GM12874 (cell line): Measurements from ENCODE around the gene FSTL4.

Experiments
- TF ChIP-seq, protein P1 (sequence below): IDR thresholded peaks from 2 replicates; pipeline ENCODE4 v1.5.1; 2011; ENCODE audit warnings: low read depth, mild to moderate bottlenecking, control low read depth, low read length, moderate library complexity; ENCODE audit not compliant: insufficient read depth

FSTL4 gene

DNA sequence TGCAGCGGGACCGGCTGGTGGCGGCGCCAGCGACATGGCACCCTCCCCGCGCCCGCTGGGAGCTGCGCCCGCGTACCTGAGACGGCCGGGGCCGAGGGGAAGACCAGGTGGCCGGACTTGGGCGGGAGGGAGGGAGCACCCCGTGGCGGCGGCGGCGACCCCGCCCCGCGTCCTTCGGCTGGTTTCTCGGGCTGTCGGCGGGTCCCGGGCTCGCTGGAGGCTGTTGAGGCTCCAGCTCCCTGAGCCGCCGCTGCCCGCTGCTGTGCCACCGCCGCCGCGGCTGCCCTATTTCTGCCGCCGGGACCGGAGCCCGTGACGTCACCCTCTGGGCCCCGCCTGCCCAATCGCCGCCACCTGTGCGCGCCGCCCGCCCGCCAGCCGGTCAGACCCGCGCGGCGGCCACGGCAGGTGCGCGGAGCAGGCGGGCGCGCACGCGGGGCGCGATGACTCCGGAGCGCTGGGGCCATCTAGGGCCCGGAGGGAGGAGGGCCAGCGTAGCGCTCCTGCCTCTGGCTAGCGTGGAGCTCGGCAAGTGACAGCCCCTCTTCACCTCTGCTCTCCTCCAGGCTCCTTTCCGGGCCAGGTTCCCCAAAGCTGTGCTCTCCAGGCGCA lies at the start of gene FSTL4:
Gene FSTL4, minus strand, starts transcription at position 293 of the 612 bp plus-strand sequence.
- TF ChIP-seq, protein P1, sequence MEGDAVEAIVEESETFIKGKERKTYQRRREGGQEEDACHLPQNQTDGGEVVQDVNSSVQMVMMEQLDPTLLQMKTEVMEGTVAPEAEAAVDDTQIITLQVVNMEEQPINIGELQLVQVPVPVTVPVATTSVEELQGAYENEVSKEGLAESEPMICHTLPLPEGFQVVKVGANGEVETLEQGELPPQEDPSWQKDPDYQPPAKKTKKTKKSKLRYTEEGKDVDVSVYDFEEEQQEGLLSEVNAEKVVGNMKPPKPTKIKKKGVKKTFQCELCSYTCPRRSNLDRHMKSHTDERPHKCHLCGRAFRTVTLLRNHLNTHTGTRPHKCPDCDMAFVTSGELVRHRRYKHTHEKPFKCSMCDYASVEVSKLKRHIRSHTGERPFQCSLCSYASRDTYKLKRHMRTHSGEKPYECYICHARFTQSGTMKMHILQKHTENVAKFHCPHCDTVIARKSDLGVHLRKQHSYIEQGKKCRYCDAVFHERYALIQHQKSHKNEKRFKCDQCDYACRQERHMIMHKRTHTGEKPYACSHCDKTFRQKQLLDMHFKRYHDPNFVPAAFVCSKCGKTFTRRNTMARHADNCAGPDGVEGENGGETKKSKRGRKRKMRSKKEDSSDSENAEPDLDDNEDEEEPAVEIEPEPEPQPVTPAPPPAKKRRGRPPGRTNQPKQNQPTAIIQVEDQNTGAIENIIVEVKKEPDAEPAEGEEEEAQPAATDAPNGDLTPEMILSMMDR, result no peak

DNA sequence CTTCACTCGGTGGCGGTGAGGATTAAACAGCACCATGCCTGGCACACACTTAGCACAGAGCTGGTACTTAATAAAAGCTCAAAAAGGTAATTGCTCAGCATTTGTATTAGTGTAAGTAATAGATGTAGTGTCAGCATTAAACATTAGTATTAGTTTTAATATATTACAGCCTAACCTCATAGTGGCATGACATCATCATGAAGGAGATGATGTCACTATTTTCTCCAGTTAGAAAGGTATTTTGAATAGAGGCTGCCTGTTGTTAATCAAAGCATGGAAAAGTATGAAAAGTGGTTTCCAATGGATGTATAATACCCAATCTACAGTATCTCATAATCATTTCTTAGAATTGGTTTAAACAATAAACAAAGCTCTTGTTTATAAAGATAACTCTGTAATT lies 49.0 kb upstream of the FSTL4 start:
- TF ChIP-seq, protein P1, result no peak

DNA sequence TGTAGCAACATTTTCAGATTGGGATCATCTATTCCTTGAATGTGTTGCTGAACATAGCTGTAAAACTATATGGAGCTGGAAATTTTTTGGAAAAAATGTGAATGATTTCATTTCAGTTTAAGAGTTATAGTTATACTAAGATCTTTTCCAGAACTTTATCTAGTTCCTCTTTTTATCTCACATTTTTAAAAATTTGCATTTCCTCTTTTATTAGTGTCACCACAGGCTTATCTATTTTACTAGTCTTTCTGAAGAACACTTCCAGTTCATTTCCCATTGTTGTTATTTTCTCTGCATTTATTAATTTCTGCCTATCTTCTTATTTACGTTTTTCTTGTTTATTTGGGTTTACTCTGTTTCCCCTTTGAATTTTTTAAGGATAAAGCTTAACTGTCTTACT lies 46.0 kb upstream of the FSTL4 start:
- TF ChIP-seq, protein P1, result no peak

DNA sequence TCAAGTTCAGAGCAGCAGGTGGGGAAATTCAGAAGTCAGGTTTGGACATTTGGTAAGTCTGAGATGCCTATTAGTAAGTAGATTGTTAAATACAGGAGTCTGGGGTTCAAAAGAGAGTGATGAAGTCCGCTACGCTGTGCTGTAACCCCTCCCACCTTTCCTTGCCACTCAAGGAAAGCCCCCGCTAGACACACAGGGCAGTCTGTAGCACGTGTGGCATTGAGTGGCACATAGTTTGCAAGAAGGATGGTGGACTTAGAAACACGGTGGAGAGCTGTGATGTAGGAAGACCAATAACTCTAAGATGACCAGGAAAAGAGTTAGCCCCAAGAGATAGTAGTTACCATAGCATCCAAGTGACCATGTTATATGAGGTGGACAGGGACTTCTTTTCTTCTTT lies 44.7 kb upstream of the FSTL4 start:
- TF ChIP-seq, protein P1, result no peak

DNA sequence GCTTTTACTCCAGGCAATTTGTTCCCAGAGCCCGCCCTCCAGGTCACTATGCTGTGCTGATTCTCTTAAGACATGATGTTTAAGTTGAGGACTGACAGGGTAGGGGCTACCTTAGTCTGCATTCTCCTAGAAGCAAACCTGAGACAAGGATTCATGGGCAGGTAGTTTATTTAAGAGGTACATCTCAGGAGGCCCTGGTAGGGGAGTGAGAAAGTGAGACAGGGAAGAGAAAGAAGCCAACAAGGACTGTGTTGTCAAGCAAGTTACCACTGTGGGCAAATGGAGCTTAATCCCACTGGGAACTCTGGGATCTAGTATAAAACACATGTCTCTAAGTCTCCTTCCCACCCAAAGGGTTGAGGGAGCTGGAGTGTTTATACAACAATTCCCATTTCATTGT lies 43.6 kb upstream of the FSTL4 start:
- TF ChIP-seq, protein P1, result no peak

DNA sequence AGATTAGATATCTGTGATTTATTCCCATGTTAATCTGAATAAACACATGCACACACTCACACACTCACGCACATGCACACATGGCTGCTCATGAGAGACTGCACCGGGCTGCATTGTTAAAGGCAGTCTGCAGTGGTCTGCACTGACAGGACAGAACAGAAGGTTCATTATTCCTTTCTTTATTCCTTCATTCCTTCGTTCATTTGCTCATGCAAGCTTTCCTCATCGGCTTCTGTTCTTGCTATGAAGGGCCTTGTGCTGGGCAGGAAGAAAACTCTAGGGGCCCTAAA lies 41.4 kb upstream of the FSTL4 start:
- TF ChIP-seq, protein P1, result no peak

DNA sequence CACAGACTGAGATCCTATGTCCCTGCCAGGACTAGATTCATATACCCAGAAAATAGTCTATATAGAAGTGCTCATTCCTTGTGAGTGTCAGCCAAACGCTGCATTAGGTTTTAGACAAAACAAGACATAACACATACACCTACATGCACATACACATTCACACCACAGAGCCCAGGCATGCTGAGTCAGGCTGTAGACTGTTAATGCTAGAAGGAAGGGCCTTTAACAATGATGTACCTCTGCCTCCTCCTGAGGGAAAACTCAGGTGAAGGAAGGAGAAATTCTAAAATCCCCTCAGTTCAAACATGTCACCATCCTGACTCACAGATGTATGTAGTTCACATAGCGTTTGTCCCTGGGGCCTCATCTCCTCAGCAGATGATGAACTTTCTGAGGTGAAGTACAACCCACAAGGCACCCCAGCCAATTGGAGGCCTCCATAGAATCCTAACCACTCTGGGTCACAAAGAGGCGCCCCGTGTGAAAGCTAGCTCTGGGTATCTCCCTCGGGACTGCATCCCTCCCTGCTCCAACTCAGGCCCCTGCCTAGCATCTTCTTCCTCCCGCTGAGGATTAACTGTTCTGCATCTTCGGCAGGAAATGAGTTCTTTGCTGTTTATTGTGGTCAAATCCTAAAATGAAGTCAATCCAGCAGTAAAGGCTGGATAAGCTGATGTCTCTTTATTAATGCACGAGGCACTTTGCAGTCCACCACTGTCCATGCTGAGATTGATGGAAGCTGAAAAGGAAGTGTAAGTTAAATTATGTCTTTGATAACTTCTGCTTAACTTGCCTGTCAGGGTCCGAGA lies 40.8 kb upstream of the FSTL4 start:
- TF ChIP-seq, protein P1, result no peak
